ENCODE data around the gene P2RY14. TPM values are rescaled to one million over a fixed set of nuclear protein-coding genes. Genes with fewer than 3 reads are reported as not detected.

P2RY14 gene
- total and polyA plus RNA-seq, 2 donors from 2014 or later, result 0.54 to 2.4 TPM

GRCh38 chr3:151265166-151265565 is 13.2 kb downstream of the P2RY14 start:
- Histone ChIP-seq H3K9me3 (ENCODE audit: control insufficient read depth in 2 of 3, insufficient read depth in 1 of 3, low read length in 3 of 3) (no peaks in the 10 kb centered on the region), H3K9ac (ENCODE audit: low read length in 3 of 3) (no peak overlapping the region), H3K4me3 (ENCODE audit: low read length in 3 of 3) (no peak overlapping the region), H3K27ac (ENCODE audit: low read depth in 2 of 2, low read length in 2 of 2) (no peak overlapping the region), H3K27me3 (ENCODE audit: control insufficient read depth, insufficient read depth, low read length) (no peaks in the 10 kb centered on the region), H3K4me1 (ENCODE audit: control insufficient read depth in 2 of 3, insufficient read depth in 2 of 3, low read depth in 1 of 3, low read length in 3 of 3) (no peaks in the 10 kb centered on the region), H3K36me3 (ENCODE audit: control insufficient read depth in 2 of 3, insufficient read depth in 3 of 3, low read length in 3 of 3) (no peaks in the 10 kb centered on the region)
- TF ChIP-seq CTCF (IDR thresholded peaks at IDR 0.05; ENCODE audit: borderline replicate concordance, extremely low read depth, insufficient read depth), result no peak
- intact Hi-C loops (cut with DNase I), result no loop called here
- DNase-seq (no peak), FAIRE-seq (no peak)

GRCh38 chr3:151264605-151265004 is 13.7 kb downstream of the P2RY14 start:
- Histone ChIP-seq H3K27me3 (ENCODE audit: control insufficient read depth, insufficient read depth, low read length) (no peaks in the 10 kb centered on the region), H3K4me1 (ENCODE audit: control insufficient read depth in 2 of 3, insufficient read depth in 2 of 3, low read depth in 1 of 3, low read length in 3 of 3) (no peaks in the 10 kb centered on the region), H3K9me3 (ENCODE audit: control insufficient read depth in 2 of 3, insufficient read depth in 1 of 3, low read length in 3 of 3) (no peaks in the 10 kb centered on the region), H3K27ac (ENCODE audit: low read depth in 2 of 2, low read length in 2 of 2) (no peak overlapping the region), H3K9ac (ENCODE audit: low read length in 3 of 3) (no peak overlapping the region), H3K4me3 (ENCODE audit: low read length in 3 of 3) (no peak overlapping the region), H3K36me3 (ENCODE audit: control insufficient read depth in 2 of 3, insufficient read depth in 3 of 3, low read length in 3 of 3) (no peaks in the 10 kb centered on the region)
- no peak for FAIRE-seq
- no peak for TF ChIP-seq CTCF (IDR thresholded peaks at IDR 0.05; ENCODE audit: borderline replicate concordance, extremely low read depth, insufficient read depth)
- intact Hi-C loops (cut with DNase I), result no loop called here
- no peak for DNase-seq

GRCh38 chr3:151262871-151263525 is 15.3 kb downstream of the P2RY14 start:
- intact Hi-C loops (cut with DNase I), result no loop called here
- FAIRE-seq, result no peak
- no peak for TF ChIP-seq CTCF (IDR thresholded peaks at IDR 0.05; ENCODE audit: borderline replicate concordance, extremely low read depth, insufficient read depth)

GRCh38 chr3:151259664-151260063 is 18.7 kb downstream of the P2RY14 start:
- H3K27ac ChIP-seq (ENCODE audit: low read depth in 2 of 2, low read length in 2 of 2), result no peak overlapping the region
- no peak overlapping the region for H3K9ac ChIP-seq (ENCODE audit: low read length in 3 of 3)
- H3K4me3 ChIP-seq (ENCODE audit: low read length in 3 of 3), result no peak overlapping the region
- intact Hi-C loops (cut with DNase I), result no loop called here
- H3K36me3 ChIP-seq (ENCODE audit: control insufficient read depth in 2 of 3, insufficient read depth in 3 of 3, low read length in 3 of 3), result no peaks in the 10 kb centered on the region
- DNase-seq (no peak), FAIRE-seq (no peak)
- TF ChIP-seq CTCF (IDR thresholded peaks at IDR 0.05; ENCODE audit: borderline replicate concordance, extremely low read depth, insufficient read depth), result no peak
- H3K9me3 ChIP-seq (ENCODE audit: control insufficient read depth in 2 of 3, insufficient read depth in 1 of 3, low read length in 3 of 3), result no peaks in the 10 kb centered on the region
- no peaks in the 10 kb centered on the region for H3K27me3 ChIP-seq (ENCODE audit: control insufficient read depth, insufficient read depth, low read length)
- H3K4me1 ChIP-seq (ENCODE audit: control insufficient read depth in 2 of 3, insufficient read depth in 2 of 3, low read depth in 1 of 3, low read length in 3 of 3), result no peaks in the 10 kb centered on the region

More at GRCh38 chr3:151262871-151263525, 15.3 kb downstream of the P2RY14 start:
- Histone ChIP-seq H3K27me3 (ENCODE audit: control insufficient read depth, insufficient read depth, low read length) (no peaks in the 10 kb centered on the region), H3K4me3 (ENCODE audit: low read length in 3 of 3) (no peak overlapping the region), H3K4me1 (ENCODE audit: control insufficient read depth in 2 of 3, insufficient read depth in 2 of 3, low read depth in 1 of 3, low read length in 3 of 3) (no peaks in the 10 kb centered on the region), H3K27ac (ENCODE audit: low read depth in 2 of 2, low read length in 2 of 2) (no peak overlapping the region), H3K9me3 (ENCODE audit: control insufficient read depth in 2 of 3, insufficient read depth in 1 of 3, low read length in 3 of 3) (no peaks in the 10 kb centered on the region), H3K36me3 (ENCODE audit: control insufficient read depth in 2 of 3, insufficient read depth in 3 of 3, low read length in 3 of 3) (no peaks in the 10 kb centered on the region), H3K9ac (ENCODE audit: low read length in 3 of 3) (no peak overlapping the region)
- DNase-seq, result peak in 1 of 5 donors; percentile 26
